ENCODE results near the gene SRGAP1. TPM values are rescaled to one million over a fixed set of nuclear protein-coding genes. Genes with fewer than 3 reads are reported as not detected.
"Not testable (repeated sequence)": the region's sequence is repeated elsewhere in the genome, so short reads cannot be mapped to it uniquely, and the experiment has no call there.

SRGAP1 gene
- total RNA-seq, 8 experiments from 2014 or later, result 2.2 to 11.4 (median 8.3) TPM

DNA sequence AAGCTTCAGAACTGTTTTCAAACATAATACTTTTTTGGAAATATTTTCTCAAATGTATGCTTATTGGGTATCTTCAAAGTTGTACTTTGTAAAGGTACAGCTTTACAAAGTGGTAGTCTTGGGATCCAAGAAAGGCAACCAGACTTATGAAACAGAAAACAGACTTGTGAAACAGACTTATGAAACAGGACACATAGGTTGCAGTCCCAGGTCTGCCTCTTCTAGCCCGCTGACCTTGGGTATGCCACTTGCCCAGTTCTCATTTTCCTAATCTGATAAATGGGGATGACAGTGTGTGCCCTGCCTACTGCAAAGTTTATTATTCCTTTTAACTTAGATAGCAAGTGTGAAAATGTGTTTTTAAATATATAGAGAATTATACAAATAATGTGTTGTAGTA, 263.3 kb downstream of the SRGAP1 start:
- 83 to 100% (median 94%) methylated on average over 1 of the region's 1 CpG; no CpG with 5 or more reads in 2 of the 10 experiments for WGBS, 10 experiments
- H3K27ac ChIP-seq, result no peak overlapping the region
- no peak overlapping the region for H3K4me3 ChIP-seq
- in situ Hi-C loops (cut with MboI; ENCODE audit: low pct_unique_long_range_greater_than_20kb in 2 of 9, low sequenced_read_pairs in 9 of 9, unreplicated experiment in 9 of 9), result no loop called here
- no peak for ATAC-seq (replicated peaks in 6 of 8)
- peaks cover 2 to 7% of the 10 kb centered on the region in 2 donors for H3K4me1 ChIP-seq (replicated peaks in 1 of 2)

- no peak for ATAC-seq (replicated peaks in 6 of 8)
- in situ Hi-C loops (cut with MboI; ENCODE audit: low pct_unique_long_range_greater_than_20kb in 2 of 9, low sequenced_read_pairs in 9 of 9, unreplicated experiment in 9 of 9), result no loop called here
- 76 to 100% (median 90%) methylated on average over 2 to 4 of the region's 4 CpGs; no CpG with 5 or more reads in 1 of the 10 experiments for WGBS, 10 experiments
Measured at GRCh38 chr12:64109706-64110105, 265.2 kb downstream of the SRGAP1 start.

GRCh38 chr12:64110864-64111263, 266.4 kb downstream of the SRGAP1 start:
- no peak overlapping the region for H3K4me3 ChIP-seq
- in situ Hi-C loops (cut with MboI; ENCODE audit: low pct_unique_long_range_greater_than_20kb in 2 of 9, low sequenced_read_pairs in 9 of 9, unreplicated experiment in 9 of 9), result no loop called here
- no peak for ATAC-seq (replicated peaks in 6 of 8)
- H3K27ac ChIP-seq, result no peak overlapping the region
- H3K4me1 ChIP-seq (replicated peaks in 1 of 2), result no peaks in the 10 kb centered on the region

More at GRCh38 chr12:64109706-64110105, 265.2 kb downstream of the SRGAP1 start:
- Histone ChIP-seq H3K4me3 (no peak overlapping the region), H3K27ac (no peak overlapping the region), H3K4me1 (replicated peaks in 1 of 2) (no peaks in the 10 kb centered on the region)

GRCh38 chr12:64116969-64117368, 272.5 kb downstream of the SRGAP1 start:
- H3K4me3 ChIP-seq, result no peak overlapping the region
- 75 to 100% (median 91%) methylated on average over 1 to 2 of the region's 2 CpGs; no CpG with 5 or more reads in 1 of the 10 experiments for WGBS, 10 experiments
- peaks cover 3 to 6% of the 10 kb centered on the region in 2 donors for H3K4me1 ChIP-seq (replicated peaks in 1 of 2)
- in situ Hi-C loops (cut with MboI; ENCODE audit: low pct_unique_long_range_greater_than_20kb in 2 of 9, low sequenced_read_pairs in 9 of 9, unreplicated experiment in 9 of 9), result no loop called here
- ATAC-seq (replicated peaks in 6 of 8), result no peak
- no peak overlapping the region for H3K27ac ChIP-seq

DNA sequence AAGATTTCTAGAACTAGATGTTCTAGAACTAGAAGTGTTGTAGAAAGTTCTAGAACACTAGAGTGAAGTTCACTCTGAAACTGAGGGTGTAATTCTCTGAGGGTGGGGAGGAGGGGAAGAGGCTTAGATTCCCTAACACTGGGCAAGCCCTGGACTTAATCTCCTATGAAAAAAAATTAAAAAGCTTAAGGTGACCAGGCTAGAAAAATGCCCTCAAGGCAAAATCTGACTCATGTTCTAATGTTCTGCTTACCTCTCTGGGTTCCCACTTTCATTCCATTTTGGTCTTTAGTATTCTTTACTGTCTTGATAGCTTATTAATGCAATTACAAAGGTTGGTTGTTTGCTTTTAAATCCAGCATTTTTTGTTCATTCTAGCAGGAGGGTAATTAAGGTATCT, 276.1 kb downstream of the SRGAP1 start:
- in situ Hi-C loops (cut with MboI; ENCODE audit: low pct_unique_long_range_greater_than_20kb in 2 of 9, low sequenced_read_pairs in 9 of 9, unreplicated experiment in 9 of 9), result no loop called here
- ATAC-seq (replicated peaks in 6 of 8), result peak in 1 of 8 experiments; percentile 47
- Histone ChIP-seq H3K4me3 (no peak overlapping the region), H3K4me1 (replicated peaks in 1 of 2) (peaks cover 3 to 7% of the 10 kb centered on the region in 2 donors), H3K27ac (no peak overlapping the region)

GRCh38 chr12:64121086-64121485, 276.6 kb downstream of the SRGAP1 start:
- WGBS, 10 experiments, result 71 to 100% (median 94%) methylated on average over 1 to 3 of the region's 3 CpGs; no CpG with 5 or more reads in 2 of the 10 experiments
- ATAC-seq (replicated peaks in 6 of 8); in situ Hi-C loops (cut with MboI; ENCODE audit: low pct_unique_long_range_greater_than_20kb in 2 of 9, low sequenced_read_pairs in 9 of 9, unreplicated experiment in 9 of 9): not testable (repeated sequence)

DNA sequence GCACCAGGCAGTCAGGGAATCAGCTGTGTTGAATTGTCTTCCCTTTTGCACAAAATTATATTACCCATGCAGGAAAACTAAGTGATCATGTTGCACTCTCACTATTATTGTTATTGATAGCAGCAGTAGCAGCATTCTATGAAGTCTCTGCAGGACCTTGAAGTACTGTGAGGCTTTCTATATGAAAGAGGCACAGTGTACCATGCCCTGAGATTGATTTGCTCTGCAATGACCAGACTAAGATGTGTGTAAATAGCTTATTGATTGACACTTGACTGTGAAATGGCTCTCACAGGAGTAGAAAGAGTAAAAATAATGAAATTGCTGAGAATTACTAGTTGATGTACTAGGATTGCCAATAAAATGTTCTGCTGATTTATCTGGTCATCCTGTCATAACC, 277.7 kb downstream of the SRGAP1 start:
- Histone ChIP-seq H3K4me3 (no peak overlapping the region), H3K4me1 (replicated peaks in 1 of 2) (peaks cover 3 to 7% of the 10 kb centered on the region in 2 donors), H3K27ac (no peak overlapping the region)
- in situ Hi-C loops (cut with MboI; ENCODE audit: low pct_unique_long_range_greater_than_20kb in 2 of 9, low sequenced_read_pairs in 9 of 9, unreplicated experiment in 9 of 9), result no loop called here
- peak in 1 of 8 experiments; percentile 56 for ATAC-seq (replicated peaks in 6 of 8)

More at GRCh38 chr12:64121086-64121485, 276.6 kb downstream of the SRGAP1 start:
- H3K4me1 ChIP-seq (replicated peaks in 1 of 2); H3K4me3 ChIP-seq; H3K27ac ChIP-seq: not testable (repeated sequence)

GRCh38 chr12:64122995-64123394, 278.5 kb downstream of the SRGAP1 start:
- Histone ChIP-seq H3K4me1 (replicated peaks in 1 of 2) (peaks cover 3 to 7% of the 10 kb centered on the region in 2 donors), H3K27ac (no peak overlapping the region), H3K4me3 (no peak overlapping the region)
- WGBS, 10 experiments, result 0 to 100% (median 83%) methylated on average over 1 to 2 of the region's 2 CpGs; no CpG with 5 or more reads in 3 of the 10 experiments
- ATAC-seq (replicated peaks in 6 of 8), result peak in 3 of 8 experiments; percentile 65 to 93 (median 88)
- in situ Hi-C loops (cut with MboI; ENCODE audit: low pct_unique_long_range_greater_than_20kb in 2 of 9, low sequenced_read_pairs in 9 of 9, unreplicated experiment in 9 of 9), result no loop called here

DNA sequence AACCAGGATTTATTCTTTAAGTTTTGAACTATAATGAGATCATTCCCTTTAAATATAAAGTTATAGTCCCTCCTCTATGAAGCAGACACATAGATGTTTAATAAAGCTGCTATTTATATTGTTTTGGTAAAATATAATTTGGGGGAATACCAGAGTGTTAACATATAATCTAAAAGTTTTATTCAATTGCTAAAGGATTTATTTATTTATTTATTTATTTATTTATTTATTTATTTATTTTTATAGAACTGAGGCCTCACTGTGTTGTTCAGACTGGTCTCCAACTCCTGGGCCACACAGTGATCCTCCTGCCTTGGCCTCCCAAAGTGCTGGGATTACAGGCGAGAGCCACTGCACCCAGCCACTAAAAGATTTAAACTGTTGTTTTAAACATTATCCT, 278.9 kb downstream of the SRGAP1 start:
- Histone ChIP-seq H3K4me1 (replicated peaks in 1 of 2) (peaks cover 3 to 7% of the 10 kb centered on the region in 2 donors), H3K27ac (no peak overlapping the region), H3K4me3 (no peak overlapping the region)
- in situ Hi-C loops (cut with MboI; ENCODE audit: low pct_unique_long_range_greater_than_20kb in 2 of 9, low sequenced_read_pairs in 9 of 9, unreplicated experiment in 9 of 9), result no loop called here
- no peak for ATAC-seq (replicated peaks in 6 of 8)
- 80 to 100% (median 100%) methylated on average over 1 of the region's 1 CpG; no CpG with 5 or more reads in 3 of the 10 experiments for WGBS, 10 experiments

GRCh38 chr12:64124511-64125197, 280.2 kb downstream of the SRGAP1 start:
- 75 to 100% (median 99%) methylated on average over 1 to 3 of the region's 3 CpGs; no CpG with 5 or more reads in 2 of the 10 experiments for WGBS, 10 experiments
- Histone ChIP-seq H3K4me1 (replicated peaks in 1 of 2) (peaks cover 3 to 7% of the 10 kb centered on the region in 2 donors), H3K4me3 (no peak overlapping the region), H3K27ac (no peak overlapping the region)
- no peak for ATAC-seq (replicated peaks in 6 of 8)
- in situ Hi-C loops (cut with MboI; ENCODE audit: low pct_unique_long_range_greater_than_20kb in 2 of 9, low sequenced_read_pairs in 9 of 9, unreplicated experiment in 9 of 9), result no loop called here

- Histone ChIP-seq H3K4me1 (replicated peaks in 1 of 2) (peaks cover 3 to 7% of the 10 kb centered on the region in 2 donors), H3K27ac (no peak overlapping the region), H3K4me3 (no peak overlapping the region)
- in situ Hi-C loops (cut with MboI; ENCODE audit: low pct_unique_long_range_greater_than_20kb in 2 of 9, low sequenced_read_pairs in 9 of 9, unreplicated experiment in 9 of 9), result no loop called here
- peak in 2 of 8 experiments; percentile 15 to 43 for ATAC-seq (replicated peaks in 6 of 8)
- 63 to 100% (median 87%) methylated on average over 1 to 6 of the region's 6 CpGs; no CpG with 5 or more reads in 2 of the 10 experiments for WGBS, 10 experiments
Measured at GRCh38 chr12:64125913-64126312, 281.4 kb downstream of the SRGAP1 start.

DNA sequence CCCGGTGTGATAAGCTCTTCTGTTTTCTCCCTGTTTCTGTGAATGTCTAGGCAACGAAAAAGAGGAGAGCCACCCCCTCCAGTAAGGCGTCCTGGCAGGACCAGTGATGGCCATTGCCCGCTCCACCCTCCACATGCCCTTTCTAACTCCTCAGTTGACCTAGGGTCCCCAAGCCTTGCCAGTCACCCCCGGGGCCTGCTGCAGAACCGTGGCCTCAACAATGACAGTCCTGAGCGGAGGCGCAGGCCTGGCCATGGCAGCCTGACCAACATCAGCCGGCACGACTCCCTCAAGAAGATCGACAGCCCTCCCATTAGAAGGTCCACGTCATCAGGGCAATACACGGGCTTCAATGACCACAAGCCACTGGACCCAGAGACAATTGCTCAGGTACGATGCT, 283.3 kb downstream of the SRGAP1 start:
- Histone ChIP-seq H3K4me1 (replicated peaks in 1 of 2) (no peaks in the 10 kb centered on the region), H3K4me3 (no peak overlapping the region), H3K27ac (no peak overlapping the region)
- ATAC-seq (replicated peaks in 6 of 8), result no peak
- in situ Hi-C loops (cut with MboI; ENCODE audit: low pct_unique_long_range_greater_than_20kb in 2 of 9, low sequenced_read_pairs in 9 of 9, unreplicated experiment in 9 of 9), result no loop called here
- 80 to 100% (median 94%) methylated on average over 1 to 11 of the region's 14 CpGs; no CpG with 5 or more reads in 3 of the 10 experiments for WGBS, 10 experiments

DNA sequence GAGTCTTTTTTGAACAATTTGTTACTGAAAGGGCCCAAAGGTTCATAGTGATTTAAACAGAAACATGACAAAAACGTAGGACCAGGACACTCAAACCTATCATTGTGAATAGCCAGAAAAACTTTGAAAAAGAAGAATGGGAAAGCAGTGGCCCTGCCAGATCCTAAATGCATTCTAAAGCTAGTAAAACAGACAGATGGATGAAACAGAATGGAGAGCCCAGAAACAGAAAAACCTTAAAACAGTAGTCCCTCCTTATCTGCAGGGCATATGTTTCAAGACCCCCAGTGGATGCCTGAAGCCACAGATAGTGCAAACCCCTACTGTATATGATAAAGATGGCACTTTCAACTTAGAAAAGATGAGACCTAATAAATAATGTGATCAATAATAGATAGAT, 283.9 kb downstream of the SRGAP1 start:
- Histone ChIP-seq H3K27ac (no peak overlapping the region), H3K4me1 (replicated peaks in 1 of 2) (no peaks in the 10 kb centered on the region), H3K4me3 (no peak overlapping the region)
- in situ Hi-C loops (cut with MboI; ENCODE audit: low pct_unique_long_range_greater_than_20kb in 2 of 9, low sequenced_read_pairs in 9 of 9, unreplicated experiment in 9 of 9), result no loop called here
- 60 to 100% (median 80%) methylated on average over 1 of the region's 1 CpG; no CpG with 5 or more reads in 2 of the 10 experiments for WGBS, 10 experiments
- no peak for ATAC-seq (replicated peaks in 6 of 8)

GRCh38 chr12:64130476-64130875, 286.0 kb downstream of the SRGAP1 start:
- in situ Hi-C loops (cut with MboI; ENCODE audit: low pct_unique_long_range_greater_than_20kb in 2 of 9, low sequenced_read_pairs in 9 of 9, unreplicated experiment in 9 of 9); ATAC-seq (replicated peaks in 6 of 8); H3K4me3 ChIP-seq; H3K4me1 ChIP-seq (replicated peaks in 1 of 2); H3K27ac ChIP-seq: not testable (repeated sequence)
- 71 to 100% (median 100%) methylated on average over 1 to 2 of the region's 2 CpGs; no CpG with 5 or more reads in 3 of the 10 experiments for WGBS, 10 experiments
